GM06990 (cell line): Measurements from ENCODE around the gene NRXN2.

Experiments
- DNase-seq: peaks from one replicate; pipeline ENCODE4 v3.0.0-alpha.2; 2011; ENCODE audit not compliant: insufficient read length; ENCODE audit errors: extremely low read depth
- H3K27me3 ChIP-seq: replicated peaks from 2 replicates; pipeline ENCODE4 v1.6.0; 2011; ENCODE audit warnings: low read length; ENCODE audit not compliant: control insufficient read depth, insufficient read depth
- H3K36me3 ChIP-seq: 2 replicates; pipeline ENCODE4 v1.5.1; 2011; ENCODE audit warnings: low read length; ENCODE audit not compliant: control insufficient read depth, insufficient read depth
- H3K4me3 ChIP-seq: replicated peaks from 2 replicates; pipeline ENCODE4 v1.5.1; 2011; ENCODE audit warnings: low read depth, mild to moderate bottlenecking, control low read depth, low read length
- CTCF ChIP-seq: IDR thresholded peaks from 2 replicates; pipeline ENCODE4 v1.5.1; 2011; ENCODE audit warnings: low read length, control low read depth, mild to moderate bottlenecking, inconsistent platforms; ENCODE audit not compliant: insufficient read depth, poor library complexity, severe bottlenecking

The NRXN2 gene

GRCh38 chr11:64572143-64572542, 150.9 kb downstream of the NRXN2 start:
- no peaks in the 10 kb centered on the region; the same call in 1 of the 2 replicates for H3K27me3 ChIP-seq
- no peak for DNase-seq
- no peak overlapping the region for H3K4me3 ChIP-seq
- no peak for TF ChIP-seq CTCF
- no peaks in the 10 kb centered on the region for H3K36me3 ChIP-seq

- Histone ChIP-seq H3K36me3 (no peaks in the 10 kb centered on the region), H3K27me3 (no peaks in the 10 kb centered on the region; the same call in 1 of the 2 replicates), H3K4me3 (no peak overlapping the region)
- no peak for DNase-seq
- TF ChIP-seq CTCF = no peak
These were observed 151.4 kb downstream of the NRXN2 start for GRCh38 chr11:64571410-64572091.

GRCh38 chr11:64571050-64571409, 152.0 kb downstream of the NRXN2 start:
- Histone ChIP-seq H3K36me3 (no peaks in the 10 kb centered on the region), H3K27me3 (no peaks in the 10 kb centered on the region; the same call in 1 of the 2 replicates)

GRCh38 chr11:64570341-64570740, 152.7 kb downstream of the NRXN2 start:
- Histone ChIP-seq H3K27me3 (no peaks in the 10 kb centered on the region; the same call in 1 of the 2 replicates), H3K36me3 (no peaks in the 10 kb centered on the region), H3K4me3 (no peak overlapping the region)
- DNase-seq = no peak
- TF ChIP-seq CTCF = no peak

More at GRCh38 chr11:64571050-64571409, 152.0 kb downstream of the NRXN2 start:
- H3K4me3 ChIP-seq = no peak overlapping the region
- no peak for DNase-seq
- TF ChIP-seq CTCF = no peak

- TF ChIP-seq CTCF = no peak
- Histone ChIP-seq H3K4me3 (no peak overlapping the region), H3K27me3 (no peaks in the 10 kb centered on the region; the same call in 1 of the 2 replicates), H3K36me3 (no peaks in the 10 kb centered on the region)
- DNase-seq = no peak
These were observed 153.6 kb downstream of the NRXN2 start for GRCh38 chr11:64569300-64569970.
